Erythroblast (primary cell): ENCODE data around the gene HOXD9.
A peak's percentile ranks its signal among the peaks of the same experiment; 100 is the strongest.

Source experiments
- DNase-seq, 2 experiments: peaks; one replicate each; lab custom pipeline; 2025; lab: John Stamatoyannopoulos, UW
- GATA1 ChIP-seq: IDR thresholded peaks from 2 replicates; pipeline ENCODE4 v1.6.1; 2011; ENCODE audit warnings: low read depth, mild to moderate bottlenecking, control low read depth, low read length, moderate library complexity
- POLR2A ChIP-seq: IDR thresholded peaks from 2 replicates; pipeline ENCODE4 v1.6.1; 2011; ENCODE audit warnings: mild to moderate bottlenecking, low read length

The HOXD9 gene

DNA sequence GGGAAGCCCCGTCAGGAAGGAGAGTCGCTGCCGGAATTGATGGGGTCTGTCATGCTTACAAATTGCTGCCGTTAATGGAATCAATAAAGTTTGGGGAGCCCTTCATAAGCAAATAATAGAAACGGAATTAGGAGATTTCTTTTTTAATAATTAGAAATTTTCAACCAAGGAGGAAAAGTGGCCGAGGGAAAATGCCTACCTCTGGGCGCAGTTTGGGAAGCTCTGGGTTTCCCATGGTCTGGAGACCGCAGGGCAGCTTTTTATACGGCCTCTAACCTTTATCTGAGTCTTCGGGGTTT lies 40.0 kb upstream of the HOXD9 start:
- TF ChIP-seq GATA1, result no peak
- TF ChIP-seq POLR2A, result no peak
- DNase-seq, result peak in 1 of 2 experiments; percentile 41

DNA sequence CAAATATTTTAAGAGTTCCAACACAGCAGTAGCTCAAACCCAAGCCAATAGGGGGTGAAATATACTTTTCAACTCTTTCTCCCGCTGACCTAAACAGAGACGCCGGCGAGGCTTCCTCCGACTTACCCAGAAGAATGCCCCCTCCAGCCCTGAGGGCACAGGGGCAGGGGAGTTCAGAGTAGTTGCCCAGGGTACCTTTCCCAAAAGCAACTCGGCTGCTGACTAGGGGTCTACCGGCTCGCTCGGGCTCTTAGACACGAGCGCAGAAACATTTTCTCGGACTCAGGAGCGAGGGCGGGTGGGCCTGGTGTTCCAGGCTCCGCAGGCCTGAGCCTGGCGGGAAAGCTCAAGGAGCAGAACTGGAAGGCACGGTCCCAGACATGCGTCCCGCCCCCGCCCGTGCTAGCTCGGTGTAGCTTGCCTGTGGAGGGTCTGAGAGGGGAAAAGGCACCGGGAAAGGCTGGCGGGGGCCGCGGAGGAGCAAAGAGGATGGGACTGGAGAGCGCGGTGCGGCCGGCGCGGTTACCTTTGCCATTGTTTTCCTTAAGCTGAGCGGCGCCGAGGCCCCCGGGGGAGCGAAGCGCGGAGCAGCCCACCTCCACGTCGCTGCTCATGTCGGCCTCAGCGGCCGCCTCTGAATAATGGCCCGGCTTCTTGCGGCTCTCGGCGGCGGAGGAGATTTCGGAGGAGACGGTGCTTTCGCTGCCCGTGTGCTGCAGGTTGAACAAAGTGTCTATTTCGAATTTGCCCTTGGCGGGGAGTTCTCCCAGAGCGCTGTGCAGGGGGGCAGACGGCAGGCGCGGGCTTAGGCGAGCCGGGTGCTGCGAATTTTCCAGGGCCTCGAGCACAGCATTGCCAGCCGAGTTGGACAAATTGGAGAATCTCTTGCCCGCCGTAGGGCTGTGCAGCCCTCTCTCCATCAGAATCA lies 39.4 kb upstream of the HOXD9 start:
- DNase-seq, result peak in 1 of 2 experiments; percentile 41
- TF ChIP-seq POLR2A (no peak), GATA1 (no peak)

DNA sequence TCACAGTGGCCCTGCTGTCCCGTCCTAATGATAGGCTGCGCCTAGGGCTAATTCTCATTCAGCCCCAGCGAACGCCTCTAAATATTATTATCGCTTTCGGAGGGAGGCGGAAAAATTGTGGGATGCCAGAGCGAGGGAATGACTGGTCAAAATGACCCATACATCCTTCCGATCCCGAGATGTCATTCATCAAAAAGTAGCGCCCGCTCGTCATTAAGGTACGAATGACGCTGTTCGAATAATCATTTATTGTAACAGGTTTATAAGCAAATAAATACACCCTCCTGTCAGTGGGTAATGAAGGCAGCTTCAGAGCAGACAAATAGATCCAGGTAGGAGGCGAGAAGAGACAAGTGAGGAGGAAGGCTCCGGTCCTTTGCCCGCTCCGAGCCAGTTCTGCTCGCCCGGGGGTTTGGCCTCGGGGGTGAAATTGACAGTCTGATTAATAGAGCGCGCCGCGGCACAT lies 38.7 kb upstream of the HOXD9 start, which contains the start of gene EVX2:
Gene EVX2, minus strand, starts transcription at position 167 of the 466 bp plus-strand sequence. CDS start 186 bp downstream, outside the sequence.
- DNase-seq, result no peak
- no peak for TF ChIP-seq POLR2A
- TF ChIP-seq GATA1, result no peak

DNA sequence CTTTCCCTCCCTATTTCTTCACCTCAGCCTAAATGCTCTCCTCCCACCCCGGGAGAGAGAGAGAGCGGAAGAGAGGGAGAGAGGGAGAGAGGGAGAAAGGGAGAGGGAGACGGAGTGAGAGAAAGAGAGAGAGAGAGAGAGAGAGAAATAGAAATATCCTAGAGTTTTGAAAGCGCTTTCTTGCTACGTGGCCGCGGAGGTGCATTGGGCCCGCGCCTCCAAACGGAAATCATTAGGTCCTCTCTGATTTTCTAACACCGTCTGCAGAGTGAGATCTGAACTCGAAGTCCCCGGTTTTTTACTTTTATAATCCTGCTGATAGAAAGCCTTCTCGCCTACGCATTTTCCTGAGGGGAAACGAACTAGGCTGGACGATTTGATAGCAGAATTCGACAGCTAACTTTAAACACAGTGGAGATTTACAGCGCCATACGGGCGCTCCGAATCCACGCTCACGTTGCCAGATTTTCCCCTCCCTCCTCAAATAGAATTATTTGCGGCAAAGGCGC lies 37.9 kb upstream of the HOXD9 start:
- no peak for DNase-seq
- no peak for TF ChIP-seq POLR2A
- TF ChIP-seq GATA1, result no peak

DNA sequence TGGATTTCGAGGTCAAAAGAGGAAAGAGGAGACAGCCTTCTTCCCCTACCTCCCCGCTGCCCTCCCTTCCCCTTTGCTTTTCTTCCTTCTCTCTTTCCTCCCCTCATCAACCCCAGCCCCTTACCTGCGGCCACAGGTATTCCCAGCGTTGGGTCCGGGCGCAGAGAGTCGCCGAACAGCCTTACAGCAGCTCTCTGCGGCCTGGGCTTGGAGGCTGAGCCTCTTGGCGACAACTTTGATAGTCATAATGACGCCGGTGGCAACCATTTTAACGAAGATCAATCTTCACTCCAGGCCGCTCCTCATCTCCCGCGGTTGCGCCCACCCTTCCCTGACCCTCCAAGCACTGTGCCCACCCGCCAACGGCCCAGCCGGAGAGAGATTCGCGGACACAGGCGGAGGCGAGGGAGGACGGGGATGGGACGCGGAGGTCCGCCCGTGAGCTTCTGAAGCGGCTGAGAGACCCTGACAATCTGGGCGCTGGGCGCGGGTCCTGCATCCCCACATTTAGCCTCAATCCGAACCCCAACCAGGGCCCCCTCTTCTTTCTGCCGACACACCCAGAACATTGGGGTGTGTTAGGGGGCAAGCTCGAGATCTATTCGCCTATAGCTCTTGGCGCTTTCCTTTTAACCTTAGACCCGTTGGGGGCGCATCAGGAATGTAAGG lies 37.3 kb upstream of the HOXD9 start:
- TF ChIP-seq POLR2A (no peak), GATA1 (no peak)
- no peak for DNase-seq

DNA sequence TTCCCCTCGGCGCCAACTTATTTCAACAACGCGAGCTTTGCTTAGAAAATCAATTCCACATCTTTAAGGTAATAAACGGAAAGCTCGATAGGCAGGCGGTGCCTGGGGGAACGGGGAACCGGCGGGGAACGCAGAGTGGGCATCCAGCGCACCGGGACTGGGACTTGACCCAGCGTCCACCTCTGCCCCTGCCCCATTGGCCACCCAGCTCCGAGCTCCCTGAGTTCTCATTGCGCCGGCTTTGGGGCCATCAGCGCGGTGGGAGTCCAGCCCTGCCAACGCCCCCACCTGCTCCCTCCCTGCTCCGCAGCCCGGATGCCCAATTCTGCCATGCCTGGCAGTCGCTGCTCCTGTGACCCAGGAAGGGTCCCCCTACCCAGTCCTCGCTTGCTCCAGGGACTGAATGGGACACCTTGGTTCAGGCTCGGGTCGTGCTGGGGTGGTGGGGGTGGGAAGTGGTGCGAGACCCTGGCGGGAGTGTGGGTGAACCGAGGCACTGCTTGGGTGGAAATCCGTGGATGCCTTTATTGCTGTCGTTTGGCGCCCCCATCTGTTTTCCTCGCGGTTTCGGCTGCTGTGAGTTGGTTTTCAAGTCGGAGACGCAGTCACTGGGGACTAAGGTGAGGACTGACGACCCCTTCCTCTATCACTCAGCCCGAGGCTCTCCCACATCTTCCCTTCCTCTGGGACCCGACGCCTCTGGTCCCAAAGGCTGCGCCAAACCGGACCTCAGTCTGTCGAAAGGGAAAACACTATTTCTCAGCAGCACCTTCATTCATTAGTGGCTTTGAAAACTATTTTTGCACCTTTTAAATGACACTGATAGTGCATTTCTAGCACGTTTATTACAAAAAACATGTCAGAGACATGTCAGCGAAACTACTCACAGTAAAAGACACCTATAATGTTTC lies 36.4 kb upstream of the HOXD9 start:
- TF ChIP-seq GATA1 (no peak), POLR2A (no peak)
- peak; percentile 42 to 66 for DNase-seq

DNA sequence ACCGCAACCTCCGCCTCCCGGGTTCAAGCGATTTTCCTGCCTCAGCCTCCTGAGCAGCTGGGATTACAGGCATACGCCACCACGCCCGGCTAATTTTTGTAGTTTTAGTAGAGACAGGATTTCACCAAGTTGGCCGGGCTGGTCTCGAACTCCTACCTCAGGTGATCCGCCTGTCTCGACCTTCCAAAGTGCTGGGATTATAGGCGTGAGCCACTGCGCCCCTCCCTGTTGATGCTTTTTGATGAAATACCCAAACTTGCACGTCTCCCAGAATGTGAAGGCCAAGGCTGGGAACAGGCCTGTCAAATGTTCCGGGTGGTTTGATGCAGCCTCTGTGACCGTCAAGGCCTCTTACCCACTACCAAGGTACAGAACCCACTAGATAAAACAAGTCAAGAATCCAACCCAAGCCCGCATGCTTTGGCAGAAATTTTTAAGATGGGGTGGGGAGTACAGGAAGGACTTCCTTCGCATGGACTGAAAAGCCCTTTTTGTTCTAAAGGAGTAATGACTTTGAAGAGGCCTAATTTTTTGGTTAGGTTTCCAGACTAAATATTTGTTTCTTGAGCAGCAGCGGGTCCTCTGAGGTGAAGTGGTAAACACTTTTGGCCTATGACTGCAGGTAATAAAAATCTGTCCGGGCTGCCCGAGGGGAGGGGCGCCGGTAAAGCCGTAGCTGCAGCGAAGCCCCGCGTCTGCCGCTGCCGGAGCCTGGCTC lies 35.0 kb upstream of the HOXD9 start:
- DNase-seq, result no peak
- no peak for TF ChIP-seq GATA1
- TF ChIP-seq POLR2A, result no peak

DNA sequence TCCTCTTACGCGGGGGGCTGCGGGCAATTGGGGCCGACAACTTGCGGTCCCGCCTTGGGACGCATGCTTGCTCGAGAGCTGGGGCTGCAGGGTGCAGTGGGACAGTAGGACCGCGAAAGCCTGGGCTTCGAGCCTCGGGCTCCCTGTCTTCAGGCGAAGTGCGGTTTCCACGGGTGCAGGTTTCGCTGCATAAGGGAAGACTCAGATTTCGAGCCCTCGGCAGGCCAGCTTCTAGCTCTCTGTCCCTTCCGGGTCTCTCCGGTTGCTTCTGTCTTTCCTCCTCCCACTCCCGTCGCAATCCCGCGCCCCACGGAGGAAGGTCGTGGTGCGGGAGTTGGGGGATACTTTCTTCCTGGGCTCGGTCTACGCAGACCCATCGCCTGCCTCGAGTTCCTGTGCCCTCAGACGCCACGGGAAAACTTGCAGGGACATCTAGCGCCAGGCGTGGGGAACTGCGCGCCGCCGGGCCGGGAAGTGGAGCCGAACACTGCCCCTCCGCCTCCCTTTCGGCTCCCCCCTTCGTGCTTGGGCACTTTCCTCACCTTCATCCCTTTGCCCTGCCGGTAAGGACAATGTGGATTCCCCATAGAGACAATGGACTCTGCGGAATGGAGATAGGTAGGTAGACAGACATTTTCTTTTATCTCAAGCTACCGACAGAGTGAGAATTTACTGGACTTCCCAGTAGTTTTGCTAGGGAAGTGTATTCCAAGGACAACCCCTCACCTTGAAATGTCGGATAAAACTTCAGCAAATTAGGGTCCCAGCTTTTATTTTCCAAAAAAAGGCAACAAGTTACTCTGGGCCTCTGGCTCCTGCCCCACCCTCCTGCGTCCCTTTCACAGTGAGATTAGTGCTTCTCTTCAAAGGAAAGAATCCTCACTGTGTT lies 34.2 kb upstream of the HOXD9 start:
- peak; percentile 28 to 56 for DNase-seq
- TF ChIP-seq POLR2A (no peak), GATA1 (no peak)

DNA sequence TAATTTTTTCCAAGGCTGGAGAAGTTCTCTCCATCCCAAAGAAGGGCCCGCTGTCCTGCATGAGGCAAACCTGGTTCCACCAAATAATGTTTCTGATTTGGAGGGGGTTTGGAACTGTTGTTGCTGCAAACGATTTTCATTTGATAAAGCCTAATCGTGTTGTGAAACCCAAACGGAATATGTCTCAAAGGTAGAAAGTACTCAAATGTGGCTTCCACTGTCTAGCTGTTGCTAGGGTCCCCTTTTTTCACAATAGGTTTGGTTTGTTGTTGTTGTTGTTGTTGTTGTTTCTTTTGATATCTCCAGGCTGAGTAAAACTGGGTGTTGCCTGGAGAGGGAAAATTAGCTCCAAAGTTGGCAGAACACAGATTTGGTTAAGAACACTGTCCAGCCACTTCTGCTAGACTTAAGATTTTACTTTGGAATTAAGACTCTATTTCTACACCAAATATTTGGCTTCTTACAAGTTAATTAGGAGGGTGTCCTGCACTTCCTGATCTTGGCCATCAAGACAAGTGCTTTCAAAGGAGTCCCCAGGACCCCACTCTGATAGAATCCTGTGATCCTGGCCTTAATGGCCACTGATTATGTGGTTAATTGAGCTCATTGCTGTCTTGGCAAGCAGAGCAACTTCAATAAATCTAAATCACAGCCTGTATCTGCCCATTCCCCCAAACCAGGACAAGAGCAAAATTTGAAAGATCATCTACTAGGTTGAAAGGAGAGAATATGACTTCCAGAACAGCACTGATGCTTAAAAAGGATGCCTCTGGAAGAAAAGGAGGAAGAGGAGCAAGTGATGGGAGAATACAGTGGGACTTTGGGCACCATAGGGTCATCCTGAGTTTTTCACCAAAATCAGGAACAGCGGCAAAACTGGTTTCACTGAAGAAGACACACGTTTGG lies 33.3 kb upstream of the HOXD9 start:
- DNase-seq, result no peak
- TF ChIP-seq POLR2A, result no peak
- TF ChIP-seq GATA1, result no peak

DNA sequence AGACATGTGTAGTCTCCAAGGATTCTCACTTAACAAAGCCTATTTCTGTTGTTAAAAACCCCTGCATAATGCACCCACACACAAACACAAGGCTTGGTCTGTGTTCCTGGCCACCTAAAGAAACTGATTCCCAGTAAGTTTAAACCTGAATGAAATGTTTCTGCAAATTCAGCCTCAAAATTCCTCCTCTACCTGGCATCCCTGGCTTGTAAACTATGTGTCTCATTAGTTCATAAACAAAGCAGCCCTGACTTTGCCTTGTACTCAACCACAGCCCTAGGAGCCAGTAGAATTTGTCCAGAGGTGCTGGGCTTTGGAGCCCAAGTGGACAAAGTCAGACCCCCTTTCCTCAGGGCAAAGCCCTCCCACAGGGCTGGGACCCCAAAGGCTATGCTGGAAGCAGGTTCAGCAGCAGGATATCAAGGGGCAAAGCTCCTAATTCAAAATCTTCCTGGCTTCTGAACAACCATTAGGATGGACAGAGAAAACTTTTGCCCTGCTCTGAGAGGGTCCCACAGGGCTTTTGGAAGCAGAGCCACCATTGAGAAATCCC lies 32.6 kb upstream of the HOXD9 start:
- no peak for DNase-seq
- TF ChIP-seq POLR2A (no peak), GATA1 (no peak)

DNA sequence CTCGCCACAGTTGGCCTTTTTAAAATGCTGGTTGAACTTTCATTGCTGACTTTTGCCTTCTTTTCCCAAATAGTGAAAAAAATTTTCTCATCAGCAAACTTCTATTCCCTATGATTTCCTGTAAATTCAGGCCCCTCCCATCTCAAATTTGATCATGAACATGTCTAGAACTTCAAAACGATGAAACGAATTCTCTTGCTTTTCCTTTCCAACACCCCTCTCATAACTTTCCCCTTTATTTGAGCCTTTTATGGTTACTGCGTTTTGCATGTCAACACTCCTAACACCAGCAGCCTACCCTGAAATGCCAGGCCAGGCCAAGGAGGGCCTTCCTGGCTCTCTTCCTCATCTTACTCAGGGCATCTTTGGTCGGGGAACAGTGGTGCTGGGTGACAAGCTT lies 31.7 kb upstream of the HOXD9 start:
- DNase-seq, result no peak
- TF ChIP-seq POLR2A (no peak), GATA1 (no peak)
